ENCODE results near the gene PSMG3.

PSMG3 gene

GRCh38 chr7:1542841-1543747 is 26.7 kb downstream of the PSMG3 start:
- DNase-seq, result no peak

GRCh38 chr7:1542329-1542728 is 27.5 kb downstream of the PSMG3 start:
- no peak for DNase-seq

- no peak for DNase-seq
These were observed 28.2 kb downstream of the PSMG3 start for GRCh38 chr7:1541431-1542162.

GRCh38 chr7:1540776-1541271 is 29.0 kb downstream of the PSMG3 start:
- DNase-seq, result no peak

GRCh38 chr7:1539882-1540775 is 29.7 kb downstream of the PSMG3 start:
- no peak for DNase-seq

- no peak for DNase-seq
These were observed 30.5 kb downstream of the PSMG3 start for GRCh38 chr7:1539181-1539881.

- no peak for DNase-seq
These were observed 31.2 kb downstream of the PSMG3 start for GRCh38 chr7:1538544-1539180.

GRCh38 chr7:1537535-1538412 is 32.1 kb downstream of the PSMG3 start:
- DNase-seq, result no peak

GRCh38 chr7:1536743-1537534 is 32.9 kb downstream of the PSMG3 start:
- DNase-seq, result no peak

GRCh38 chr7:1536455-1536742 is 33.4 kb downstream of the PSMG3 start:
- no peak for DNase-seq

- no peak for DNase-seq
These were observed 34.0 kb downstream of the PSMG3 start for GRCh38 chr7:1535701-1536454.

GRCh38 chr7:1535100-1535458 is 34.8 kb downstream of the PSMG3 start:
- no peak for DNase-seq

- DNase-seq, result no peak
These were observed 35.3 kb downstream of the PSMG3 start for GRCh38 chr7:1534330-1535099.

GRCh38 chr7:1533547-1534329 is 36.1 kb downstream of the PSMG3 start:
- DNase-seq, result peak; percentile 32

- no peak for DNase-seq
These were observed 36.6 kb downstream of the PSMG3 start for GRCh38 chr7:1533255-1533546.

- peak; percentile 58 for DNase-seq
These were observed 37.2 kb downstream of the PSMG3 start for GRCh38 chr7:1532456-1533254.

- no peak for DNase-seq
These were observed 37.8 kb downstream of the PSMG3 start for GRCh38 chr7:1531979-1532455.

Data from stimulated activated naive CD4-positive, alpha-beta T cell treated with Interleukin-2 at 50 U/mL for 16 hours (primary cell).